HFF-Myc (cell line): ENCODE results near the gene CCND1.

Experiments used
- DNase-seq: peaks from one replicate; pipeline ENCODE4 v3.0.0-alpha.2; 2011; ENCODE audit warnings: low read depth; ENCODE audit errors: extremely low read depth
- H3K4me3 ChIP-seq: replicated peaks from 2 replicates; pipeline ENCODE4 v1.5.1; 2011; ENCODE audit warnings: low read depth, mild to moderate bottlenecking, control low read depth, low read length
- TF ChIP-seq, protein P1 (sequence below): IDR thresholded peaks from 2 replicates; pipeline ENCODE4 v1.5.1; 2012; ENCODE audit warnings: mild to moderate bottlenecking, low read depth, low read length, control low read depth; ENCODE audit errors: missing control alignments

CCND1 gene

GRCh38 chr11:69644962-69645675 lies 4.2 kb downstream of the CCND1 start:
- DNase-seq: no peak
- TF ChIP-seq, protein P1, sequence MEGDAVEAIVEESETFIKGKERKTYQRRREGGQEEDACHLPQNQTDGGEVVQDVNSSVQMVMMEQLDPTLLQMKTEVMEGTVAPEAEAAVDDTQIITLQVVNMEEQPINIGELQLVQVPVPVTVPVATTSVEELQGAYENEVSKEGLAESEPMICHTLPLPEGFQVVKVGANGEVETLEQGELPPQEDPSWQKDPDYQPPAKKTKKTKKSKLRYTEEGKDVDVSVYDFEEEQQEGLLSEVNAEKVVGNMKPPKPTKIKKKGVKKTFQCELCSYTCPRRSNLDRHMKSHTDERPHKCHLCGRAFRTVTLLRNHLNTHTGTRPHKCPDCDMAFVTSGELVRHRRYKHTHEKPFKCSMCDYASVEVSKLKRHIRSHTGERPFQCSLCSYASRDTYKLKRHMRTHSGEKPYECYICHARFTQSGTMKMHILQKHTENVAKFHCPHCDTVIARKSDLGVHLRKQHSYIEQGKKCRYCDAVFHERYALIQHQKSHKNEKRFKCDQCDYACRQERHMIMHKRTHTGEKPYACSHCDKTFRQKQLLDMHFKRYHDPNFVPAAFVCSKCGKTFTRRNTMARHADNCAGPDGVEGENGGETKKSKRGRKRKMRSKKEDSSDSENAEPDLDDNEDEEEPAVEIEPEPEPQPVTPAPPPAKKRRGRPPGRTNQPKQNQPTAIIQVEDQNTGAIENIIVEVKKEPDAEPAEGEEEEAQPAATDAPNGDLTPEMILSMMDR: no peak
- H3K4me3 ChIP-seq: peak overlapping the region; percentile 99

DNA sequence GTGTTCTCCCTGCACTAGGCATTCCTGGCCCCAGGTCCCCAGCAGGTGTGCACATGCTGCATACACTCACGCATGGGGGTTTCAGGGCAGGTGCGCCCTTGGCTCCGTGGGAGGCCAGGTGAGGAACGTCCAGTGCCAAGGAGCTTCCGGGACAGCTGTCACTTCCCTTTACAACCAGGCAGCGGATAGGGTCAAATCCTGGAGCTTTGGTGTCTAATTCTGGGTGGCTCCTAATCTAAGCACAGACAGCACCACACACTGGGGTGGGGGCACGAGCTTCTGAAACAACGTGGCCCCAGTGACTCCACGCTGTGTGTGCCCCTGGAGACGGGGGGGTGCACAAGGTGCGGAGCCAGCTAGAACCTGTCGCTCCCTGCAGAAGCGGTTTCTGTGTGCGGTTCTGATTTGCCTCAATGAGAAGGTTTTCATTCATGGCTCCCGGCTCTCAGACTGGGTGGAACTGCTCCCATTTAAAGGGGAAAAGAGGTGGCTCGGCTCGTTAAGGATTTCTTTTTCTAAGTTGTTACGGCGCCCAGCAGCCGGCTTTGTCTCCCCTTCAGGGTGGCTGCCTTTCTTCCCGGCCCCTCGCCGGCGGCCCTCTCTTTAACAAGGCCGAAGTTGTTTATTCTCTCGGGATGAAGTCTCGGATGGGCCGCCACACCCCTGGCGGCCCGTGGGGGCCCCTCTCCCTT lies 5.0 kb downstream of the CCND1 start:
- TF ChIP-seq, protein P1: no peak
- H3K4me3 ChIP-seq: peak overlapping the region; percentile 99
- DNase-seq: no peak

DNA sequence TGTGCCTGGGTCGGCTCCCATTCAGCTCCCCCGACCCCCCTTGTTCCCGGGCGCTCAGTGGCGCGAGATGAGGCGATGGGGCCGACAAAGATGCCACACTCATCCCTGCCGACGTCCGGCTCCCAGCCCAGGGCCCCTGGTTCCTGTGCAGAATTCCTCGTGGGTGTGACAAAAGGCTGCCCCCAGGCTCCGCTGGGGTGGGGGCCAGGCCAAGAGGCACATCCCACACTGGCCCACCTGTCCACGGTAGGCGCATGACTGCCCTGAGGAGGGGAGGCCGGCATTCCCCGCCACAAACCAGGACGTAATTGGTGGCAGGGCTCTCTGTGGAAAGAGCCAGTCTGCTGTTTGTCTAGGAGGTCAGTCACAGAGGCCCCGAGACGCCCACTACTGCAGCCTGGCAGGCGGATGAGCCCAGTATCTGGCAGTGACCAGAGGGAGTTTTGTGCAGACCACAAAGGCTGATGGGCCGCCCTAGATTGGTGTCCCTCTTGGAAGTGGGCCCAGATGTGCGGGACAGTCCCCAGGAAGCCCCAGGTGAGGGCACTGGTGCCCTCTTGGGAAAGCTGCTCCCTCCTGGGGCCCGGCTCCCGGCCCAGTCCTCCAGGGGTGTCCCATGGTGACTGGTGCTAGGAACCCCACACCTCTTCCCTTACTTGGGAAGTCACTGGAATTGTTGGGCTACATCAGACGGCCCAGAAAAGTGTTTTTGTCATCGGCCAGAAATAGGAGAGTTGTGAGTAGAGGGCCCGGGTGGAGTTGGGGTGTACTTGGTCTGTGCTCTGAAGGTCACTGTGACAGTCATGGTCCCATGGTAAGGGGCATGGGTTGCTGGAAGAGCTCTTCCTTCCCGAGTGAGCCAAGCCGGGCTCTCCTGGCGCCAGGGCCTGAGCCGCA lies 5.8 kb downstream of the CCND1 start:
- H3K4me3 ChIP-seq: no peak overlapping the region
- TF ChIP-seq, protein P1: no peak
- no peak for DNase-seq

DNA sequence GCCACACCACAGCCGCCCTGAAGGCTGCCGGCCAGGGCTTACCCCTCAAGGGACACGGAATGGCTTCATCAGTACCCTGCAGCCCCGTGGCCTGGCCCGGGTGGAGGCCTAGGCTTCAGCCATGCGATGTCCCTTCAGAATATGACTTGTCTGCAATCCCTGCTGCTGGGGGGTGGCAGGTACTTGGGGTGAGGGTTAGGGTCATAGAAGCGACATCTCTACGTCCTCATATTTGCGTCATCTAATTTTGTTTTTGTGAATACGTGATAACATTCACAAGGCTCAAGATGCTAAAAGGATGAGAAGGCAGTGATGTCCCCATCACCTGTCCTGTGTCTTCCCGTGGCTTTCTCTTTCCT lies 6.4 kb downstream of the CCND1 start:
- TF ChIP-seq, protein P1: no peak
- no peak for DNase-seq

DNA sequence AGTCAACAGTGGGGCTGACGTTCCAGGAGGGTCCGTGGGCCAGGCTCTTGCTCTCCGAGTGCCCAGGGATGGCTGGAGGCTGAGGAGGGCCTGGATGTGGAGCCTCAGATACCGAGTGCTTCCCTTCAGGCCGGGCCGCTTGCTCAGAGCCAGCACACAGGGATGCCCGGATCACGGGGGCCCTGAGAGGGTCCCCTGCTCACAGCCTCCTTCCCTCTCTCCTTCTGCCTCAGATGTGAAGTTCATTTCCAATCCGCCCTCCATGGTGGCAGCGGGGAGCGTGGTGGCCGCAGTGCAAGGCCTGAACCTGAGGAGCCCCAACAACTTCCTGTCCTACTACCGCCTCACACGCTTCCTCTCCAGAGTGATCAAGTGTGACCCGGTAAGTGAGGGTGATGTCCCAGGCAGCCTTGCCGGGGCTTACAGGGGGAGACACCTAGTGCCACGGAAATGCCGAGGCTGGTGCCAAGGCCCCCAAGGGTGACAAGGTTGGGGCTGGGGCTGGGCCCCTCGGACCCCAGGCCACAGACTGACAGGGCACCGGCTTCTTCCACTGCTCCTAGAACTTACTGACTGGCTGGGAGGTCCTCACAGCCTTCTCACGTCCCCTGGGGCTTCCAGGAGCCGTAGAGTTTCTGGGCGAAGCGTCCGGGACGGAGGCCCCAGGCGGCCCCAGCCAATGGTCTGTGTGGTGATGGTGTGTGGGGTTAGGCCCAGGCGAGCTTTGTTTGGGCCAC lies 7.0 kb downstream of the CCND1 start:
- TF ChIP-seq, protein P1: no peak
- no peak for DNase-seq
- no peak overlapping the region for H3K4me3 ChIP-seq

More for the DNA sequence above, 6.4 kb downstream of the CCND1 start:
- H3K4me3 ChIP-seq: no peak overlapping the region
